Right lobe of liver (tissue), 6 donors: ENCODE data around the gene ZNF627. TPM values are rescaled to one million over a fixed set of nuclear protein-coding genes. Genes with fewer than 3 reads are reported as not detected.
"Not testable (repeated sequence)": the region's sequence is repeated elsewhere in the genome, so short reads cannot be mapped to it uniquely, and the experiment has no call there.

Source experiments
- ATAC-seq, 4 donors: fragments of 200-7000 bp; cut with Tn5 transposase; one replicate each; pipeline ENCODE4 v1.9.1; 2020; ENCODE audit warnings: mild to moderate bottlenecking in 4 of 4, moderate library complexity in 4 of 4
- DNase-seq, 3 donors: peaks; one replicate each; pipeline ENCODE4 v3.0.0-alpha.2; 2020
- H3K27ac ChIP-seq, 3 donors: fragments of 200-600 bp; one replicate each; pipeline ENCODE4 v1.8.0; 2022
- H3K27me3 ChIP-seq, 2 donors: fragments of 200-600 bp; one replicate each; pipeline ENCODE4 v1.8.0; 2022
- H3K36me3 ChIP-seq, 4 donors: fragments of 200-600 bp; sonication (generic) in 1 of 4; one replicate each; pipeline versions ENCODE4 v1.5.1 to v1.8.0; 2017 to 2022; ENCODE audit warnings: control low read depth in 1 of 4
- H3K4me1 ChIP-seq, 4 donors: fragments of 200-600 bp; sonication (generic) in 1 of 4; one replicate each; pipeline versions ENCODE4 v1.5.1 to v1.8.0; 2017 to 2022; ENCODE audit warnings: control low read depth in 1 of 4
- H3K4me3 ChIP-seq, 3 donors: fragments of 200-600 bp; one replicate each; pipeline ENCODE4 v1.8.0; 2022
- H3K9me3 ChIP-seq, 4 donors: fragments of 200-600 bp; sonication (generic) in 1 of 4; one replicate each; pipeline versions ENCODE4 v1.5.1 to v1.8.0; 2017 to 2022; ENCODE audit warnings: control low read depth in 1 of 4
- POLR2A ChIP-seq: fragments of 450-650 bp; IDR thresholded peaks from one replicate; pipeline ENCODE4 v1.6.1; 2017; ENCODE audit warnings: antibody characterized with exemption, mild to moderate bottlenecking
- WGBS: methylation state at CpG from one replicate; pipeline ENCODE4 v1.1.6; 2018; ENCODE audit warnings: low coverage, low lambda C conversion rate; ENCODE audit not compliant: insufficient coverage; ENCODE audit errors: missing lambda C conversion rate; 5-methylcytosine and 5-hydroxymethylcytosine counted together
- intact Hi-C, 2 donors: fragments of 100-400 bp; cut with DNase I; formaldehyde crosslinking; loops; one replicate each; pipeline versions ENCODE4 v1.11.2 to v1.14.1; 2022
- total RNA-seq, 6 experiments: library from RNA; depleted of rRNA in 2 of 6; stranded (reverse); fragments of >200 nt in 2 of 6; fragmentation: NEBNext Ultra II Directional in 3 of 6; extraction: Animal tissue kit (Norgen Biotek cat#: 25700) in 3 of 6; gene quantifications; one replicate each; pipeline versions ENCODE4 v1.1.0 to v1.2.4, GENCODE V29; 2016 to 2023
- TF ChIP-seq, protein P1 (sequence below), 4 donors: fragments of 200-600 bp in 3 of 4; fragments of 450-650 bp in 1 of 4; IDR thresholded peaks; one replicate each; pipeline versions ENCODE4 v1.5.1 to v1.8.0; 2016 to 2022; ENCODE audit warnings: antibody characterized with exemption in 4 of 4, mild to moderate bottlenecking in 2 of 4
- donor health status: DM: no; HTN: yes; CAD: no.
- donor health status: DM: no; HTN: no; CAD: no.
- donor health status: DM: no; HTN: no; CAD: no.
- donor health status: DM: no; HTN: yes; CAD: no.
- donor health status: DM: no; HTN: yes; CAD: no.

Gene ZNF627
- total RNA-seq, 6 experiments from 2014 or later, result 2.7 to 5.4 (median 4.6) TPM

DNA sequence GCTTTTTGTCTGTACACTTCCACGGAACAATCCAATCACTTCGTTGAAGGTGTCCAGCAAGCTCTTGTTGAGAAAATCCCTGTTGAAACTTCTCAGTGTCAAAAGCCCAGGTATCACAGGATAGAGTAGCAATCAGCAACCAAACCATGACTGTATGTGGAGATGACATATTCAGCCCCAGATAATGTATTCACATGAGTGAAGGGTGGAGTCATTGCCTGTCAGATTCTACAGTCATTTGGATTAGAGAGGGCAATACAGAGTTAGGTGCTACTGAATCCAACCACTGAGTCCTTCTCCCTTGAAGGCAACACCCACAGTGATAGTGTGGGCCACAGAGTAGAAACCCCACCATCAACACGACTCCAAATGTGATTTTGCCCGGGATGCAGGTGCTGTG, 23.3 kb downstream of the ZNF627 start:
- no peak overlapping the region for H3K27ac ChIP-seq
- ATAC-seq (no peak), DNase-seq (no peak)
- H3K4me1 ChIP-seq, result peaks cover 0 to 14% (median 0%) of the 10 kb centered on the region in 4 donors
- 74% methylated on average over 4 of the region's 4 CpGs for WGBS
- no peak overlapping the region for H3K4me3 ChIP-seq
- intact Hi-C loops, result no loop called here
- no peak for TF ChIP-seq POLR2A
- TF ChIP-seq, protein P1, sequence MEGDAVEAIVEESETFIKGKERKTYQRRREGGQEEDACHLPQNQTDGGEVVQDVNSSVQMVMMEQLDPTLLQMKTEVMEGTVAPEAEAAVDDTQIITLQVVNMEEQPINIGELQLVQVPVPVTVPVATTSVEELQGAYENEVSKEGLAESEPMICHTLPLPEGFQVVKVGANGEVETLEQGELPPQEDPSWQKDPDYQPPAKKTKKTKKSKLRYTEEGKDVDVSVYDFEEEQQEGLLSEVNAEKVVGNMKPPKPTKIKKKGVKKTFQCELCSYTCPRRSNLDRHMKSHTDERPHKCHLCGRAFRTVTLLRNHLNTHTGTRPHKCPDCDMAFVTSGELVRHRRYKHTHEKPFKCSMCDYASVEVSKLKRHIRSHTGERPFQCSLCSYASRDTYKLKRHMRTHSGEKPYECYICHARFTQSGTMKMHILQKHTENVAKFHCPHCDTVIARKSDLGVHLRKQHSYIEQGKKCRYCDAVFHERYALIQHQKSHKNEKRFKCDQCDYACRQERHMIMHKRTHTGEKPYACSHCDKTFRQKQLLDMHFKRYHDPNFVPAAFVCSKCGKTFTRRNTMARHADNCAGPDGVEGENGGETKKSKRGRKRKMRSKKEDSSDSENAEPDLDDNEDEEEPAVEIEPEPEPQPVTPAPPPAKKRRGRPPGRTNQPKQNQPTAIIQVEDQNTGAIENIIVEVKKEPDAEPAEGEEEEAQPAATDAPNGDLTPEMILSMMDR (IDR thresholded peaks at IDR 0.05), result no peak
- H3K27me3 ChIP-seq, result no peaks in the 10 kb centered on the region
- peaks cover 0 to 19% (median 2%) of the 10 kb centered on the region in 4 donors for H3K9me3 ChIP-seq
- peaks cover 0 to 31% (median 22%) of the 10 kb centered on the region in 4 donors for H3K36me3 ChIP-seq

DNA sequence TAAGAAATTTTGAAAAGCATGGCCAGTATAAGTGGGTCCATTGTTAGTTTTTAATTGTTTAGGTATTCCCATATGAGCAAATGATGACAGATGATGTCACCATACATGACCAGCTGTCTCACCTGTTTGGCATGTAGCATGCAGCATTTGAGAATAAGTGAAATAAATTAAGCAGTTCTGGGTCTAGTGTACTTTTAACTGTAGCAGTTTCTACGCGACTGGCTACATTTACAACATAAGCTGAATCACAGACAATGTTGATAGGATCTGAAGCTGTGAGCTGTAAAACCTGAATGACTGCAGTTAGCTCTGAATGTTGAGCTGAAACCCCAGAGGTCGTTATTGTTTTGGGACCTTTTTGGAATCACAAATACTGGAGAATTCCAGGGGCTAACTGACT, 25.1 kb downstream of the ZNF627 start:
- H3K9me3 ChIP-seq, H3K4me3 ChIP-seq, H3K27ac ChIP-seq, H3K27me3 ChIP-seq, DNase-seq, ATAC-seq, intact Hi-C loops: not testable (repeated sequence)
- H3K4me1 ChIP-seq, result peaks cover 0 to 14% (median 0%) of the 10 kb centered on the region in 4 donors
- 72% methylated on average over 3 of the region's 3 CpGs for WGBS
- H3K36me3 ChIP-seq, result peaks cover 0 to 13% (median 7%) of the 10 kb centered on the region in 4 donors

DNA sequence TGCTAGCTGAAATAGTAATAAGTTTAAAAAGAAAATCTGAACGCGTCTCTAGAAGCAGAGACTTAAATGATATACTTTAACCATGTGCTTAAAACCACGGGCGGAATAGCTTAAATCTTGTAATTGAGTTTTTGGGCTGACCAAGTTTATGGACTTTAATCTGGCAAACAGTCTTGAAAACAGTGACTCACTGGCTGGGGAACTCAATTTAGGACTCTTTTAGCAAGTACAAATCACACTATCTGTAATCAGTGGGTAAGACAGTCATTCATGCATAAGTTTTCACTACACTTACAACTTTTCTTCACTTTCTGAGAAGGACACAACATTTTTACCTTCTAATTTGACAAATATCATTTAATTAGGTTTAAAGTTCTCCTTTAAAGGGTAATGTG, 26.8 kb downstream of the ZNF627 start:
- no peaks in the 10 kb centered on the region for H3K9me3 ChIP-seq
- peaks cover 0 to 14% (median 0%) of the 10 kb centered on the region in 4 donors for H3K4me1 ChIP-seq
- no peaks in the 10 kb centered on the region for H3K27me3 ChIP-seq
- DNase-seq (no peak), ATAC-seq (peak; percentile 59 to 68 (median 64))
- H3K27ac ChIP-seq, result peak overlapping the region; percentile 35 to 76 (median 72)
- peak overlapping the region; percentile 44 to 62 (median 52) for H3K4me3 ChIP-seq
- WGBS, result 22% methylated on average over 4 of the region's 4 CpGs
- intact Hi-C loops, result no loop called here
- no peak for TF ChIP-seq POLR2A
- TF ChIP-seq, protein P1 (IDR thresholded peaks at IDR 0.05), result no peak
- H3K36me3 ChIP-seq, result peaks cover 0 to 6% (median 2%) of the 10 kb centered on the region in 4 donors

DNA sequence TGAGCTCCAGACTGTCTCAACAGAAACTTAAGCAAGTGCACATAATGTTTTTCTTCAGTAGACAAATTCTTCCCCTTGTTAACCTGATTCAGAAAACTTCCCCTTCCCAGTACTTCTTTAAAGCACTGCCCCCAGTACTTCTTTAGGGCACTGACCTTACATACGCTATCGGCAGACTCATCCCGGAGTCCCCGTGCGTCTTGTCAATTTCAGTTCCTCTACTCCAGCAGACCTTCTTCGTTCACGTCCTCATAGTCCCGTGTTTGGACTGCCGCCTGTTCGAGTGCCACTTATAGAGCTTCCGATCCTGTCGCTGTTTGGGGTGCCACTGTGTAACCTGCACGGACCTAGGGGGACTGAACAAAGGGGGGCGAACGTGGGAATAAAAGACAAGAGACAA, 29.0 kb downstream of the ZNF627 start:
- Histone ChIP-seq H3K4me3 (no peak overlapping the region), H3K36me3 (no peaks in the 10 kb centered on the region), H3K27me3 (no peaks in the 10 kb centered on the region), H3K9me3 (no peaks in the 10 kb centered on the region), H3K27ac (no peak overlapping the region), H3K4me1 (peaks cover 0 to 14% (median 0%) of the 10 kb centered on the region in 4 donors)
- intact Hi-C loops, result no loop called here
- WGBS, result 86% methylated on average over 13 of the region's 15 CpGs
- ATAC-seq (peak in 3 of 4 donors; percentile 8 to 23 (median 10)), DNase-seq (no peak)
- TF ChIP-seq, protein P1 (IDR thresholded peaks at IDR 0.05), result no peak
- no peak for TF ChIP-seq POLR2A

DNA sequence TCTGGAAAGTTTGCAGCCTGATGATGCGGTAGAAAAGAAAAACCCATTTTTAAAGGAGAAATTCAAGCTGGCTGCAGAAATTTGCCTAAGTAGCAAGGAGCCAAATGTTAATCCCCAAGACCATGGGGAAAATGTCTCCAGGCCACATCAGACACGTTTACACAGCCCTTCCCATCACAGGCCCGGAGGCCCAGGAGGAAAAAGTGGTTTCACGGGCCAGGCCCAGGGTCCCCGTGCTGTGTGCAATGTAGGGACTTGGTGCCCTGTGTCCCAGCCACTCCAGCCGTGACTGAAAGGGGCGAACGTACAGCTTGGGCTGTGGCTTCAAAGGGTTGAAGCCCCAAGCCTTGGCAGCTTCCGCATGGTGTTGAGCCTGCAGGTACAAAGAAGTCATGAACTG, 35.9 kb downstream of the ZNF627 start:
- WGBS, result 82% methylated on average over 8 of the region's 9 CpGs
- Histone ChIP-seq H3K9me3 (no peaks in the 10 kb centered on the region), H3K36me3 (no peaks in the 10 kb centered on the region), H3K4me3 (no peak overlapping the region), H3K4me1 (peaks cover 0 to 21% (median 5%) of the 10 kb centered on the region in 4 donors), H3K27me3 (no peaks in the 10 kb centered on the region), H3K27ac (peak overlapping the region in 1 of 3 donors; percentile 68)
- no peak for ATAC-seq
- intact Hi-C loops, result no loop called here
- TF ChIP-seq POLR2A, result no peak
- TF ChIP-seq, protein P1 (IDR thresholded peaks at IDR 0.05), result no peak
- DNase-seq, result no peak

DNA sequence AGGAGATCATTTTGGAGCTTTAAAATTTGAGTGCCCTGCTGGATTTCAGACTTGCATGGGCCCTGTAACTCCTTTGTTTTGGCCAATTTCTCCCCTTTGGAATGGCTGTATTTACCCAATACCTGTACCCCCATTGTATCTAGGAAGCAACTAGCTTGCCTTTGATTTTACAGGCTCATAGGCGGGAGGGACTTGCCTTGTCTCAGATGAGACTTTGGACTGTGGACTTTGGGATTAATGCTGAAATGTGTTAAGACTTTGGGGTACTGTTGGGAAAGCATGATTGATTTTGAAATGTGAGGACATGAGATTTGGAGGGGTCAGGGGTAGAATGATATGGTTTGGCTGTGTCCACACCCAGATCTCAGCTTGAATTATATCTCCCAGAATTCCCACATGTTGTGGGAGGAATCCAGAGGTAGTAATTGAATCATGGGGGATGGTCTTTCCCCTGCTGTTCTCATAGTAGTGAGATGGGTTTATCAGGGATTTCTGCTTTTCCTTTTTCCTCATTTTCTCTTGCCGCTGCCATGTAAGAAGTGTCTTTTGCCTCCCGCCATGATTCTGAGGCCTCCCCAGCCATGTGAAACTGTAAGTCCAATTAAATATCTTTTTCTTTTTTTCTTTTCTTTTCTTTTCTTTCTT, 36.9 kb downstream of the ZNF627 start:
- ATAC-seq (peak; percentile 44 to 64 (median 54)), DNase-seq (peak in 1 of 3 donors; percentile 57)
- H3K36me3 ChIP-seq, H3K27me3 ChIP-seq, H3K9me3 ChIP-seq, intact Hi-C loops: not testable (repeated sequence)
- Histone ChIP-seq H3K4me3 (peak overlapping the region in 2 of 3 donors; percentile 31 to 40), H3K27ac (peak overlapping the region in 1 of 3 donors; percentile 68), H3K4me1 (peaks cover 0 to 22% (median 5%) of the 10 kb centered on the region in 4 donors)
- 58% methylated on average over 3 of the region's 3 CpGs for WGBS
